GM19025 (cell line): ENCODE data around the gene NUP210L.
A peak's percentile ranks its signal among the peaks of the same experiment; 100 is the strongest.
"Not testable (repeated sequence)": the region's sequence is repeated elsewhere in the genome, so short reads cannot be mapped to it uniquely, and the experiment has no call there.

Experiments
- ATAC-seq: cut with Tn5 transposase; IDR thresholded peaks from one replicate; pipeline ENCODE4 v1.9.1; 2021; ENCODE audit warnings: mild to moderate bottlenecking, low read depth, moderate library complexity; ENCODE audit not compliant: unreplicated experiment

The NUP210L gene

GRCh38 chr1:154000420-154000819 lies 154.5 kb downstream of the NUP210L start:
- ATAC-seq, result no peak

DNA sequence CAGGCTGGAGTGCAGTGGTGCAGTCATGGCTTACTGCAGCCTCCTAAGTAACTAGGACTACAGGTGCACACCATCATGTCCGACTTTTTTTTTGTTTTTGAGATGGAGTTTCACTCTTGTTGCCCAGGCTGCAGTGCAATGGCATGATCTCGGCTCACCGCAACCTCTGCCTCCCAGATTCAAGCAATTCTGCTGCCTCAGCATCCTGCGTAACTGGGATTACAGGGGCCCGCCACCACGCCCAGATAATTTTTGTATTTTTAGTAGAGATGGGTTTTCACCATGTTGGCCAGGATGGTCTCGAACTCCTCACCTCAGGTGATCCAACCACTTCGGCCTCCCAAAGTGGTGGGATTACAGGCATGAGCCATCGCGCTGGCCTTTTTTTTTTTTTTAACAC lies 158.0 kb downstream of the NUP210L start:
- not testable (repeated sequence) for ATAC-seq

- no peak for ATAC-seq
Measured at GRCh38 chr1:153995640-153996039, 159.2 kb downstream of the NUP210L start.

DNA sequence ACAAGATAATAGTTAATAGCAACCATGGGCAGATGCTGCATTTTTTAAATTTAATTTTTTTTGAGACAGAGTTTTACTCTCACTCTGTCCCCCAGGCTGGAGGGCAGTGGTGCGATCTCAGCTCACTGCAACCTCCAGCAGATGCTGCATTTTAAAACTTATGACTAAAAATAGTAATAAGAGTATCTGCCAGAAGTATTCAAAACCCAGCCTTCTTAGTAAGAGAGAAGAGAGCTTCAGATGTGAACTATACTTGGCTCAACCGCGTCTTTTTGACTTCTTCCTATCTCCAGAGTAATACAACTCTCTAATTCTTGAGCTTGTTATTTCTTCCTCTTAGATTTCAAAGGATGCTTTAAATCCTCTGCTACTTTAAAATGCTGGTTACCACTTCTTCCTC lies 159.7 kb downstream of the NUP210L start:
- ATAC-seq, result no peak

GRCh38 chr1:153991806-153992205 lies 163.1 kb downstream of the NUP210L start:
- ATAC-seq, result no peak

- no peak for ATAC-seq
Measured at GRCh38 chr1:153991151-153991630, 163.7 kb downstream of the NUP210L start.

GRCh38 chr1:153990468-153991150 lies 164.3 kb downstream of the NUP210L start, which contains the start of gene RPS27:
TSS of gene RPS27 (plus strand) at chr1:153990762. CDS start at chr1:153990797, 35 bp downstream.
- peak; percentile 58 for ATAC-seq

- no peak for ATAC-seq
Measured at GRCh38 chr1:153987621-153988020, 167.3 kb downstream of the NUP210L start.

GRCh38 chr1:153985941-153986761 lies 168.7 kb downstream of the NUP210L start, which contains the start of gene RAB13:
TSS of gene RAB13 (minus strand) at chr1:153986339. CDS start at chr1:153986236, 103 bp downstream.
- no peak for ATAC-seq

GRCh38 chr1:153985341-153985912 lies 169.4 kb downstream of the NUP210L start:
- ATAC-seq, result no peak

GRCh38 chr1:153984123-153984894 lies 170.6 kb downstream of the NUP210L start:
- no peak for ATAC-seq

DNA sequence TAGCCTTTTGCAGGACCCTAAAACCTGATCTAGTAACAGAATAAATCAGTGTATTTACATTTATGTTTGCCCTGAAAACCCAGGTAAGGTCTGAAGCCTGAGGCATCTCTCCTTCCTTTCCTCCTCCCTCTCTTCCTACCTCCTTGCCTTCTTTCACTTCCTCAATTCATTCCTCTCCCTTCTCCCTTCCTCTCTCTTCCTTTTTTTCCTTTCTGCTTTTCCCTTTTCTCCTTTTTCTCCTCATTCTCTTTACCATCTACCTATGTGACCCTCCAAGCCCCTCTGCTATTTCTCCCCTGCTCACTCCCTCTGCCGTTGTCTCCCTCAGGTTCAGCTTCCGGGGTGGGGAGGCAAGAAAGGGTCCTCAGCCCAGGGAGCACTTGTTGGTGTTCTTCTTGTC lies 173.1 kb downstream of the NUP210L start:
- ATAC-seq, result not testable (repeated sequence)

- not testable (repeated sequence) for ATAC-seq
Measured at GRCh38 chr1:153979091-153979490, 175.8 kb downstream of the NUP210L start.

- ATAC-seq, result no peak
Measured at GRCh38 chr1:153978274-153978909, 176.5 kb downstream of the NUP210L start.

- ATAC-seq, result peak; percentile 86
Measured at GRCh38 chr1:153977250-153978240, 177.3 kb downstream of the NUP210L start, which contains the start of gene JTB. TSS of gene JTB (minus strand) at chr1:153977674. CDS start at chr1:153977252, 422 bp downstream.

- no peak for ATAC-seq
Measured at GRCh38 chr1:153976819-153977249, 178.0 kb downstream of the NUP210L start.

DNA sequence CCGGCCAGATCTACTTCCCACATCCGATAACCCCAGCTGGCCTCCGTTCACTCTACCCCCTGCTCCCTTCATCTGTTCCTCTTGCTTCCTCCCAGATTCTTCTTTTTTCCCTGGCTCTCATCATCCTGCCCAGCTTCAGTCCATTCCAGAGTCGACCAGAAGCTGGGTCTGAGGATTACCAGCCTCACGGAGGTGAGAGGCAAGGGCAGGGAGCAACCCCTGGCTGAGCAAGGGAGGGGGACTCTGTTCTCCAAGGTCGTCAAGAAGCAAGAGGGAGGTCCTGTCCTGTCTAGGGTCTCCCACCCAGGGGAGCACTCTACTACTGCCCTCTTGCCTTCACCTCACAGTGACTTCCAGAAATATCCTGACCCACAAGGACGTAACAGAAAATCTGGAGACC lies 181.3 kb downstream of the NUP210L start:
- no peak for ATAC-seq

- ATAC-seq, result no peak
Measured at GRCh38 chr1:153973071-153973470, 181.8 kb downstream of the NUP210L start.
